GM21423 (cell line): ENCODE results near the gene SLC25A45.

Experiments
- ATAC-seq: cut with Tn5 transposase; IDR thresholded peaks from one replicate; pipeline ENCODE4 v1.9.1; 2021; ENCODE audit warnings: mild to moderate bottlenecking, moderate library complexity; ENCODE audit not compliant: unreplicated experiment

Gene SLC25A45

DNA sequence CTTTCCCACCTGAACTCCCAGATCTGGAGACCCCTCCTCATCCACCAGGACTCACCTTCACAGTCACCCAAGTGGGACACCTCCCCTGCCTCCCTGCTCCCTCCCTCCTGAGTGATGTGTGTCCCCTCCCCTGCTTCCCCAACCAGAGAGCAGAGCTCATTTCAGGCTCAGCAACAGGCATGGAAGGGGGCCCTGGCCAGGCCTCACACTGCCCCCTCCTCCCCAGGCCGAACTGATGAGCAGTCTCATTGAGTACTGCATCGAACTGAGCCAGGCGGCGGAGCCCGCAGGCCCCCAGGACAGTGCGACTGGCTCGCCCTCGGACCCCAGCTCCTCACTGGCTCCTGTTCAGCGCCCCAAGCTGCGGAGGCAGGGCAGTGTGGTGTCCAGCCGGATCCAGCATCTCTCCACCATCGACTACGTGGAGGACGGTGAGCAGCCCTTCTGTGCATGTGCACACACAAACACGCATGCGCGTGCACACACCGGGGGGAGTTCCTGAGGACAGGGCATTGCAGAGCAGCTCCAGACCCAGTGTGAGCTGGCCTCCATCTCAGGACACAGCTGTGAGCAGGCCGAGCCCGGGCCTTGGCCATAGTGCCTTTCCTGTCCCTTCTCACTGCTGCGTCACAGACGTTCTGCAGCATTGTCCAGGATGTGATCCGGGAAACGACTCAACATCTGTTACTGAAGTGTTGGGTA is 22.3 kb upstream of the SLC25A45 start:
- no peak for ATAC-seq

- no peak for ATAC-seq
Measured at GRCh38 chr11:65404210-65404609, 21.8 kb upstream of the SLC25A45 start.

- peak; percentile 54 for ATAC-seq
Measured at GRCh38 chr11:65403607-65404121, 21.2 kb upstream of the SLC25A45 start.

DNA sequence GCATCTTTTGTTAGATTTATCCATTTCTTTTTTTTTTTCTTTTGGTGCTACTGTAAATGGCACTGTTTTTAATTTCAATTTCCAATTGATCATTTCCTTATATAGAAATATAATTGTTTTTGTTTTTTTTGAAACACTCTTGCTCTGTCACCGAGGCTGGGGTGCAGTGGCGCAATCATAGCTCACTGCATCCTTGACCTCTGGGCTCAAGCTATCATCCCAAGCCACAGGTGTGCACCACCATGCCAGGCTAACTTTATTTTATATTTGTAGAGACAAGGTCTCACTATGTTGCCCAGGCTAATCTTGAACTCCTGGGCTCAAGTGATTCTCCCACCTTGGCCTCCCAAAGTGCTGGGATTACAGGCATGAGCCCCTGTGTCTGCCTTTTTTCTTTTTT is 20.3 kb upstream of the SLC25A45 start:
- no peak for ATAC-seq

DNA sequence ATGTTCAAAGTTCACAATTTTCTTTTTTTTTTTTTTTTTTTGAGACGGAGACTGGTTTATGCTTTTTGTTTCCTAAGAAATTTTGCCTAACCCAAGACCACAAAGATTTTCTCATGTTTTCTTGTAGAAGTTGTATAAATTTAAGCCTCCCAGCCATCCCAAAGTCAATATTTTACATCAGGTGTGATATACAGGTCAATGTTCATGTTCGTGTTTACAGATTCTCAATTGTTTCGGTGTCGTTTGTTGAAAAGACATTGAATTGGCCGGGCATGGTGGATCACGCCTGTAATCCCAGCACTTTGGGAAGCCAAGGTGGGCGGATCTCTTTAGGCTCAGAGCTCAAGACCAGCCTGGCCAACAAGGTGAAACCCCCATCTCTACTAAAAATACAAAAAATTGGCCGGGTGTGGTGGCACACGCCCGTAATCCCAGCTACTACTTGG is 19.4 kb upstream of the SLC25A45 start:
- ATAC-seq: no peak

DNA sequence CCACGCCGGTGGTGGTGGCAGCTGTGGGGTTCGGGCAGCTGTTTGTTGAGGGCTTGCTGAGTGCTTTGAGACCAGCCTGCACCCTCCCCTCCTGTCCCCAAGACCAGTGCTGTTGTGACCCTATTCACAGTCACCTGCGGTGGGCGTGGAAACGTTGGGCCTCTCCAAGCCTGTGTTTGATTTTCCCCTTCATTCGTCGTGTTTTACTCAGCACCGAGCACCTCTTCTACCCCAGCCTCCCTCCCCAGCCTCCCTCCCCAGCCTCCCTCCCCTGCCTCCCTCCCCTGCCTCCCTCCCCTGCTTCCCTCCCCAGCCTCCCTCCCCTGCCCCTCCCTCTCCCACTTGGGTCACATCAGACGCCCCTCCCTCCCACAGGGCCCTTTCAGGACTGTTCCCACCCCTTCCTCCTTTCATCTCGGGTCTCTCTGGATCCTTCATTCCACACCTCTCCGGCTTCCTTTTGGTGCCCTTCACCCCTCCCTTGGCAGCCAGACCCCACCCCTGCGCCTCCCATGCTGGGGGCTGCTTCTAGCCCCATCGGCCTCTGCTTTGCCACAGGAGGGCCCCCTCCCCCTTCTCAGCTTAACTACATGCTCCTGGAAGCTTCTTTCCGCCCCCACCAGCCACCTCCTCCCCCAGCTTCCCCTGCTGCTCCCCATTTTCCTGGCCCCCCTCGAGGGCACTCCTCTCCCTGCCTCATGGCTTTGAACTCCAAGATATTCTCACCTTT is 18.8 kb upstream of the SLC25A45 start:
- no peak for ATAC-seq

DNA sequence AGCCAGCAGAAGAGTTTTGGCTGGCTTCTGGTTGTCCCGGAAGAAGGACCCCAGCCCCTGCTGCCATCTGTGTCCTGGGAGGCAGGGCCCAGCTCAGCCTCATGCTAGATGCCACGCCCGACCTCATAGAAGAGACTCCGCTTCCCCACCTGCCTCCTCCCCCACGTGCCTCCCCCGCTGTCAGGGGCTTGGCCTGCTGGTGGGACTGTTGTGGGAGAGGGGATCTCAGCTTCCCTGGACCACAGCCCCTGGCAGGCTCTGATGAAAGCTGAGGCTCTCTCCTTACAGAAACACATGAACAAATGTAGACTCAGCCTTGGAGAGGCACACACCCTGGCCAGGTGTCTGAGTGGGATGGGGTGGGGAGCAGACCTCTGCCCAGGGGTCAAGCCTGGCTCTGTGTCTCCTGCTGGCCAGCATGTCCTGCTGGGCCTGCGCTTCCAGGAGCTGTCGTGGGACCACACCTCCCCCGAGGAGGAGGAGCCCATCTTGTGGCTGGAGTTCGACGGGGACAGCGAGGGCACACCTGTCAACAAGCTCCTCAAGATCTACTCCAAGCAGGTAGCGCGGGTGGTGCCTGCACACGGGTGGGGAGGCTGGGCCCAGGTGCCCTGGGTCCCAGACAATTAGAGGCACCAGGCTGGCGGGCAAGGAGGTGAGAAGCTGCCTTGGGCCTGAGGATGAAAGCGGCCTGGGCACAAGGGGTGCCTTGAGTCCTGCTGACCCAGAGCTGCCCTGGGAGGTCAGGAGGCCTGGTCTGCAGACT is 18.0 kb upstream of the SLC25A45 start:
- no peak for ATAC-seq

GRCh38 chr11:65399845-65400244 is 17.4 kb upstream of the SLC25A45 start:
- no peak for ATAC-seq

DNA sequence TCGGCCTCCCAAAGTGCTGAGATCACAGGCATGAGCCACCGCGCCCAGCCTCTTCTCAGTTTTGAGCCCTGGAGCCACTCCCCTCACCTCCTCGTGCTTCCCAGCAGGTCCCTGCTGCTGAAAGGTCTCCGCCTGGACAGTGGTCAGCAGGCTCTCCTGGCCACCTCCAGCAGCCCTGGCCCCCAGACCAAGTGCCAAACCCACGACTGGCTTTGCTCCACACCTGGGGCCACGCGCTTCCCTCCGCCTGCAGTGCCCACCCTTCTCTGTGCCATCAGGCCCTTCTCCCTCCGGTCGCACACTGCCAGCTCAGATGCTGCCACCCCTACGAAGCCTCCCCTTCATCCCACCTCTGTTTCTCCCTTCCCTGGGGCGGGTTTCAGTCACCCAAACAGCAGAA is 16.8 kb upstream of the SLC25A45 start:
- no peak for ATAC-seq

DNA sequence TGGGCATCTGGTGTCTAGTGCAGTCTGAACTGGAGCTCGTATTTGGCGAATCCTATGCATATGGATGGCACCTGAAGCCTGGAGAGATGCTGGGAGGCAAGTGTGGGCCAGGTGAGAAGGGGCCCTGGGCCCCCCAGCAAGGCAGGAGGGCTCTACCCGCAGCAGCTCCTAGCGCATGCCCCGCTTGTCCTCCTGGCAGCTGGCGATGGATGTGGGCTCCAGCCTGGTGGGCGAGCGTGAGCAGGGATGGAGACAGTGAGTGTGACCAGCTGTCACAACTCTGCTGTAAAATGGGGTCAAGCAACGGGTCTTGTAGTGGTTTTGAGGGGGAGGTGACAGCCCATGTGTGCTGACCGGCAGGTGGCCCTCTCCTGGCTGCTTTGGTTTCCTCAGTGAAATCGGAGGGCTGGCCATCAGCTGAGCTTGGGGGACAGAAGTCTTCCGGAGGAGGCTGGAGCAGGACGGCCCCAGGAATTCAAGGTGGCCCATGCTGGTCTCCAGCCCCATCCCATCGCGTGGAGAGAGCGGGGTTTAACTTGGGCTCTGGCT is 16.0 kb upstream of the SLC25A45 start:
- no peak for ATAC-seq

- ATAC-seq: no peak
Measured at GRCh38 chr11:65396769-65397745, 14.6 kb upstream of the SLC25A45 start.

DNA sequence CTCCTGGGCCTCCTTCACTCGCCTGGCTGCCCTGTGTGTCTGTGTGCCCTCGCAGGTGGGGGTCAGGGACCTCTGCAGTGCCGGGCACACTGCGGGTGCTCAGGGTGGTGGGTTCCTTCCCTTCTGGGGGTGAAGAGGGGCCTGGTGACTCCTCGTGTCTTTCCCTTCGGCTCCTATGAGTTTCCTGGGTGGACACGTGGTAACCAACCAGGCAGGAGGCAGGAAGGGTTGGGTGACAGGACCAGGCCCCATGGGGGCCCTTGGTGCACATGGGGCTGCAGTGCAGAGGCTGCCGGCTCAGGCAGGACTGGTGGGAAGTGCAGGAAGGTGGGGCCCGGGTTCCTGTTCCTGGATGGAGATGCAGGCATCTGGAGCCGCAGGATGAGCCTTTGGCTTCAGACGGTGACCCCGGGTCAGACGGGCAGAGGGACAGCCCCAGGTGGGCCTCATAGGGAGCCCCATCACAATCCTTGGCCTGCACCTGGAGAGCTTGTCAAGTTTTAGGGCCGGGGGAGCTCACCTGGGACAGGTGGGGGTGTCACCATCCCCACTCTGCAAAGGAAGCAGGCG is 13.6 kb upstream of the SLC25A45 start:
- no peak for ATAC-seq

DNA sequence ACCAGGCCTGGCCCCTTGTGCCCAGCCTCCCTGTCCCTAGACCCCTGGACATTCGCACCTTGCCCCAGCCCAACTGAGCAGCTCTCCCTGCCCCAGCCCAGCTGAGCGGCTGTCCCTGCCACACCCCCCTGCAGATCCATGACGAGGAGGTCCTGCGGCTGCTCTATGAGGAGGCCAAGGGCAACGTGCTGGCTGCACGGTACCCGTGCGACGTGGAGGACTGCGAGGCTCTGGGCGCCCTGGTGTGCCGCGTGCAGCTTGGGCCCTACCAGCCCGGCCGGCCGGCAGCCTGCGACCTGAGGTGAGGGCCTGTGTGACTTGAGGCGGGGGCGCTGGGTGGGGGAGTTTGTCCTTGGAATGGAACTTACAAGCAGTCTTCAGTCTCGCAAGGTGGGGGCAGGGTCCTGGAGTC is 11.7 kb upstream of the SLC25A45 start:
- no peak for ATAC-seq

DNA sequence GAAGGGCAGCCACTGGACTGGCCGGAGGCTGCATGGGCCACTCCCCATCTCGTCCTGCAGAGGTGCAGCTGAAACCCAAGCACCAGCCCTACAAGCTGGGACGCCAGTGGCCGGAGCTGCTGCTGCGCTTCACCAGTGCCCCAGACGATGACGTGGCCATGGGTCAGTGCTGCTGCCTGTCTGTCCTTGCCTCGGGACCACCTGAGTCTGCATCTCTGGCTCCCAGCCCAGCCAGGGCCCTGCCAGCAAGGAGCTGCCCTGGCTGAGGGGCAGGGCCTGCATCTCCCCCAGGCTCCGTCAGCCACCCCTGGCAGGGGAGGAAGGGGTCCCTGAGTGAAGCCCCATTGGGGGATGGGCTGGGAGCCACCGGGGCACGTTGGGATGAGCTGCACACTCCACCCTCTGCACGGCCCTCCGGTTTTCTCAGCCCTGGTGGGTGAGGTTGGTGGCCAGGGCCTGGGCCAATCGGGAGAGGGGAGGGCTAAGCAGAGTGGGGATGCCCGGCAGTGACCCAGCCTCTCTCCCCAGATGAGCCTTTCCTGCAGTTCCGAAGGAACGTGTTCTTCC is 11.2 kb upstream of the SLC25A45 start:
- ATAC-seq: no peak

DNA sequence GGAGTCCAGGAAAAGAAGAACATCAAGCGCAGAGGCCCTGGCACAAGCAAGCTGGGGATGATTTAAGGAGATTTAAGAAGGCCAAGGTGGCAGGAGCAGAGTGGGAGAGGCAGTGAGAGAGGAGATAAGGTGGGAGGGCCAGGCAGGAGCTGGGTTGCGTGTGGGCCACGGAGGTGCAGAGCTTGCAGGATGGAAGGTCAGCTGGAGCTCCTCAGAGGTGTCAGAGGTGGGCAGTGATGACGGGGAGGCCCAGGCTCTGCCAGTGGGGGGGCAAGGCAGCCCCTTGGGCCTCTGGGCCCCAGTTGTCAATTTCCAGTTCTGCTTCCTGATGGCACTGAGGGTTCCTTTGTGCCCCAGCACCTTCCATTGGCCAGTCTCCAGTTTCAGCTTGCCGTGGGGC is 10.5 kb upstream of the SLC25A45 start:
- no peak for ATAC-seq

- ATAC-seq: no peak
Measured at GRCh38 chr11:65392186-65392829, 9.9 kb upstream of the SLC25A45 start.

GRCh38 chr11:65390996-65391395 is 8.6 kb upstream of the SLC25A45 start:
- no peak for ATAC-seq

DNA sequence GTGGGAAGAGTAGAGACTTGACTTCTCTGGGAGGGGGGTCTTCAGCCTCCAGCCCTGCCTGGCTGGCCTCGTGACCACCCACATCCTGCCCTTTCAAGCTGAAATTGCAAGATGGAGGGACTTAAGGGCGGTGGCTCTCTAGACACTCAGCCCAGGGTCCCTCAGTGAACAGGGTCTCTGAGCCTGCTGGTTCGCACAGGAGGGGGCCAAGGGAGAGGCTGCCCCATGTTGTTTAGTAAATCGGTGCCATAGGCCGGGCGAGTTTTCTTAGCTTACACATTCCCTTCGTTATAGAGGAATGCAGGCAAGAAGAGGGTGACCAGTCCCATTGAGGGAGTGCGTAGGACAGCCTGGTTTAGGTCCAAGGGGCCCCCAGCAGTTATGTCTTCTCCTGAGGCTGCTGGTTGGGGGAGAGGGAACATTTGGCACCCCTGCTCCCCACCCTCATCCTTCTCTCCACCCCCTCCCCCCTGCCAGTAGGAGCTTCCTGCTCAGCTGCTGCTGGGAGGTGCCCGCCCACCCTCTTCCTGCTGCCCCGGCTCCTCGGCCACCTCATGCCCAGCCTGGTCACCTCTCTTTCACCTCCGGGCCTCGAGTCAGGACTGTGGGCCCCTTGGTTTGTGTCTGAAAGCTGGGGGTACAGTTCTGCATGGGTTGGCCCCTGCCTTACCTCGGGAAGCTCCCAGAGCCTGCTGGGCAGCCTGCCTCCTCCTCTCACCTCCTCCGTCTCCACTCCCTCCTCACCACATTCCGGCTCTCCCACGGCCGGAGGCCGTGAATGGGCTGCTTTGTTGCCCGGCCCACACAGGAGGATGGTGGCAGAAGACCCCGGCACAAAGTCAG is 7.9 kb upstream of the SLC25A45 start:
- no peak for ATAC-seq
